ENCODE results near the gene ASCC3.

GRCh38 chr6:100627911-100628758 lies 253.0 kb downstream of the ASCC3 start:
- TF ChIP-seq, protein P1, sequence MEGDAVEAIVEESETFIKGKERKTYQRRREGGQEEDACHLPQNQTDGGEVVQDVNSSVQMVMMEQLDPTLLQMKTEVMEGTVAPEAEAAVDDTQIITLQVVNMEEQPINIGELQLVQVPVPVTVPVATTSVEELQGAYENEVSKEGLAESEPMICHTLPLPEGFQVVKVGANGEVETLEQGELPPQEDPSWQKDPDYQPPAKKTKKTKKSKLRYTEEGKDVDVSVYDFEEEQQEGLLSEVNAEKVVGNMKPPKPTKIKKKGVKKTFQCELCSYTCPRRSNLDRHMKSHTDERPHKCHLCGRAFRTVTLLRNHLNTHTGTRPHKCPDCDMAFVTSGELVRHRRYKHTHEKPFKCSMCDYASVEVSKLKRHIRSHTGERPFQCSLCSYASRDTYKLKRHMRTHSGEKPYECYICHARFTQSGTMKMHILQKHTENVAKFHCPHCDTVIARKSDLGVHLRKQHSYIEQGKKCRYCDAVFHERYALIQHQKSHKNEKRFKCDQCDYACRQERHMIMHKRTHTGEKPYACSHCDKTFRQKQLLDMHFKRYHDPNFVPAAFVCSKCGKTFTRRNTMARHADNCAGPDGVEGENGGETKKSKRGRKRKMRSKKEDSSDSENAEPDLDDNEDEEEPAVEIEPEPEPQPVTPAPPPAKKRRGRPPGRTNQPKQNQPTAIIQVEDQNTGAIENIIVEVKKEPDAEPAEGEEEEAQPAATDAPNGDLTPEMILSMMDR (conservative IDR thresholded peaks at IDR 0.05; ENCODE audit: low read length), result no peak
- TF ChIP-seq EZH2phosphoT487 (IDR thresholded peaks at IDR 0.05; ENCODE audit: borderline replicate concordance, low read depth, low read length), result no peak

Data from OCI-LY7 (cell line).